HG03378 (cell line): ENCODE data around the gene NUP210.

Experiments
- ATAC-seq: cut with Tn5 transposase; IDR thresholded peaks from one replicate; pipeline ENCODE4 v1.9.1; 2021; ENCODE audit warnings: mild to moderate bottlenecking, moderate library complexity; ENCODE audit not compliant: unreplicated experiment

NUP210 gene

DNA sequence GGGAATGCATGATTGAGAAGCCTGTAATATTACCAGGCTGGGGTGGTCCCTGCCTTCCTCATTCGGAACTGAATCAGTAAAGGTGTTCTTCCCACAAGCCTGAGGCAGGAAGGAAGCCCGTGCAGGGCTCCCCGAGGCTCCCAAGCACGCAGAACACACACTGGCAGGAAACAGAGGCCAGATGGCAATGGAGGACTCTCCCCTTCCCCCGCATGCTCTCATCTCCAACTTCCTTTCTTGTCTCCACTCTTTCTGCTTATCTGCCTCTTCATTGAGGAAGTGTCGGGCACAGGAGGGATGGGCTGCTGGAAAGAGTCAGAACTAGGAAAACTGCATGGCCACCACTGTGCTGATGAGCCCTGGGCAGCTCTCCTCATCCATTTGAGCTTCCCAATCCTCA is 123.5 kb downstream of the NUP210 start:
- ATAC-seq: no peak

DNA sequence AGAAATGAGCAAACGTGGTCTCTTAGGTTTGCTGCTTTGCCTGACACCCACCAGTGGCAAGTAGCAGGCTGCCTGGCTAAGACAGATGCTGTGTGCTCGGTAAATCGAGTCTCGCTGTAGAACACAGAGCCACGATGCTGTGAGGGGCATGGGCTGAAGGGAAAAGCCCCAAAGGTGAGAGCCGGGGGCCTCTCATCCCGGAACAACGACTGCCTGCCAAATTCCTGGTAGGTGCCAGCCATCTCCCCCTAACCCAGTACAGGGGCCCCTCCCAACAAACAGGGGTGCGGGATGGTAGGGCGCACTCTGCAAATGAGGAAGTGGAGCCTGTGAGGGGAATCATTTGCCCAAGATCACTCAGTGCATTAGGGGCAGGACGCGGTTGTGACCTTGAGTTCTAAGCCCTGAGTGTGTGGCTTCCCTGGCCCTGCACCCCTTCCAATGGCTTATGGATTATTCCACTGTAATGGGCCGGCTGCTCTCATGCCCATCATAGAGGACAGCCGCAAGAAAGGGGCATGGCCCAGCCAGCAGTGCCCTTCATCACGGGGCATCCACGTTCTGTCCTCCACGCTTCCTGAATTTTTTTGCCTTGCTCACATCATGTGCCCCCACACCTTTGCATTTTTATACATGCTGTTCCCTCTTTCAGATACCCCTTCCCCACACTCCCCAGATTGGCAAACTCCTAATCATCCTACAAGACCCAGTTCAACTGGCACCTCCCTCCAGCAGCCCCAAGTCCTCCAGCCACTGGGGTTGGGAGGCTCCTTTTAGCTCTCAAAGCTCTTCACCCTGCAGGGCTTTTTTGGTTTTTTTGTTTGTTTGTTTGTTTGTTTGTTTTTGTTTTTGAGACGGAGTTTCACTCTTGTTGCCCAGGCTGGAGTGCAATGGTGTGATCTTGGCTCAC is 125.4 kb downstream of the NUP210 start:
- no peak for ATAC-seq

DNA sequence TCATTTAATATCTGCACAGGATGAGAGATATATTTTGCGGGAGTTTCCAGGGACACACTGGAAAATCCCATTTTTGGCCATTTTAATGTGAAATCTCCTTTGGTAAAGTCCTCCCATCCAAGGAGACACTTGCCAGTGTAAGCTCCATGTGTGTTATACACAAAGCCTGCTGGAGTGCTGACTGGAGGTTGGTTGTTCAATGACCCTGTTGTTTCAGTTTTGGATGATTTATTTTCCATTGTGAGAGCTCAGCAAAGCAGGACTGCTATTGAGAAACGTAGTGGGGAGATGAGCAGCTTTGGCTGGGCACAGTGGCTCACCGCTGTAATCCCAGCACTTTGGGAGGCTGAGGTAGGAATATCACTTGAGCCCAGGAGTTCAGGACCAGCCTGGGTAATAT is 127.7 kb downstream of the NUP210 start:
- ATAC-seq: no peak

DNA sequence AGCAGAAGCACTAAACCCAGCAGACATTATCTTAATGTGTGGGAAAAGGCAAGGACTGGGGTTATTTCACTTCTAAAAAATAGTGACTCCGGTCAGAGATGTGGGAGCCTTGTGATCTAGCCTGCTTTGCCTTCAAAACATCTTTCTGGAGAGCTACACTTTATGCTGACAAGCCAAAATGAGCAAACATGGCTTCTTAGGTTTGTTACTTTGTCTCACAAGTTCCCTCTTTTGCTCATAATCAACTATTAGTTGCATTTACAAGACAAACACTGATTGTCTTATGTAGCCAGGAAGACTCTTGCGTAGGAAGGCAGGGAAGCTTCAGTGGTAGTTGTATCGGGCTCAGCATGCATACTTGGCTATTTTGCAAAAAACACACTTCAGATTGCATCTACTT is 129.2 kb downstream of the NUP210 start:
- no peak for ATAC-seq

DNA sequence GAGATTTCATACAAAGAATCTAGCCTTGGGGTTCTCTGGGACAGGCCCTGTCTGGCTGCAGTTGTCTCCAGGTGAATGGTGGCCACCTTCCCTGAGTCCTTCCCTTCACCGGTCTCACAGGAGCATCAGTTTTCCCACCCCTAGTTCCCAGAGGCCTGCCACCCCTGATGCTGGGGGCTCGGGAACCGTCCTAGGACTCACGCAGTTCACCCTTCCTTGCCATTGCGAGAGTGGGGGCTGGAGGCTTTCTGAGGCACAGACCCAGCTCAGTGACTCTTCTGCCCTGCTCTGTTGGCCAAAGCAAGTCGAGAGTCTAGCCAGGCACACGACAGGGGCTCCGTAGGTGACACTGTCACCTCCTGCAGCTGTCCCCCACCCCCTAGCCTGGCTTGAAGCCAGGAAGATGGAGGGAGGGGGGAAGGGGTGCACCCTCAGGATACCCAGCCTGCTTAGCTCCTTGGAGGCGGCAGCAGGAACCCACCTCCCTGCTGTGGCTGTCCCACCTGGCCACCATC is 130.3 kb downstream of the NUP210 start:
- no peak for ATAC-seq

DNA sequence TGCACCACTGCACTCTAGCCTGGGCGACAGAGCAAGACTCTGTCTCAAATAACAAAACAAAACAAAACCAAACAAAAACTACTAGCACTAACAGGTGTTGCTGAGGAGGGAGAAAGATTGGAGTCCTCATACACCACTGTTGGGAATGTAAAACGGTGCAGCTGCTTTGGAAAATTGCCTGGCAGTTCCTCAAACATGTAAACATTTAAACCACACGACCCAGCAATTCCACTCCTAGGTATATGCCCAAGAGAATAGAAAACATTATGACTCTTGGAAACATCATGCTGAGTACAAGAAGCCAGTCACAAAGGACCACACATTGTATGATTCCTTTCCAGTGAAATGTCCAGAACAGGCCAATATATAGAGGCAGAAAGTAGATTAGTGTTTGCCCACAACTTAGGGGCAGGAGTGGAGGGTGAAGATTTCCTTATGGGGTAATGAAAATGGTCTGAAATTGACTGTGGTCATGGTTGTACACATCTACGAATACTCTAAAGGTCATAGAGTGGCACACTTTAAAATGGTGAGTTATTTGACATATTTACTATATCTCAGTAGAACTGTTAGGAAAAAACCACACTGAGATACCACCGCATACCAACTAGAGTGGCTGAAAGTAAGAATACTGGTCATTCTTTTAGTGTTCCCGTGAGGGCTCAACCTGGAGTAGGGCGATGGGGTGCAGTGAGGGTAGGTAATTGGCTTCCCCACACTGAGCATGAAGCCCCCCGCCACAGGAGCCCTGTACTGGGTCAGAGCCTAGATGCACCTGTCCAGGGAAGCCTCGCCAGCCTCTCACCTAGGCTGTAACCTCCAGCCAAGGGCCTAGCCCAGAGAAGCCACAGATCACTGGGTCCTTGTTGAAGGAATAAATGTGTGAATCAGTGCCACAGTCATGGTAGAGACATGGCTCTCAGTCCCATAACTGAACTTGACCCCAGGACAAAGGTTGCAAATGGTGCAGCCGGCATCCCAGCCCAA is 131.1 kb downstream of the NUP210 start:
- ATAC-seq: no peak

DNA sequence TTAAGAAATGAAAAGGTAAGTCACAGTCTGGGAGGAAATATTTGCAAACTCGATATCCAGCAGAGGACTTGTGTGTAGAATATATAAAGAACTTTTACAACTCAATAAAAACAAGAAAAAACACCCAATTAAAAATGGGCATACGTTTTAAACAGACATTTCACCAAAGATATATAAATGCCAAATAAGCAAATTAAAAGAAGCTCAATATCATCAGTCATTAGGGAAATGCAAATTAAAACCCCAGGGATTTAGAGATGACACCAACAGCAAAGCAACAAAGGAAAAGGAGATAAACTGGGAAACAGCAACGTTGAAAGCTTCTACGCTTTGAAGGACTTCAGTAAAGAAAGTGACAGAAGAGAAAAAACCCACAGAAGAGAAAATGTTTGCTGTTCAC is 132.3 kb downstream of the NUP210 start:
- no peak for ATAC-seq

DNA sequence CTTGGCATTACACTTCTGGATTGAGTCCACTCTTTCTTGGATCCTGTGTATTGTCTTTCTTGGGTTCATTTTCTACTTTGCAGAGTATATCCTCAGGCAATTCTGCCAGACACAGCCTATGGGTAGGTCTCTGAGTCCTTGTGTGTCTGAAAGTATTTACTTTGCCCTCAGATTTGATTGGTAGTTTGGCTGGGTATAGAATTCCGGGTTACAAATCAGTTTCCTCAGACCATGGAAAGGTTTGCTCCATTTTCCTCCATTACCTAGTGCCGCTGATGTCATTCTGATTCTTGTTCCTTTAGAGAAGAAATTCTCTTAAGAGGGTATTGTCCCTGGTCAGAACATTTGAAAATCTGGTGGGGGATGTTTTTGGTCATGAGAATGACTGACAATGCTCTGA is 133.2 kb downstream of the NUP210 start:
- no peak for ATAC-seq

DNA sequence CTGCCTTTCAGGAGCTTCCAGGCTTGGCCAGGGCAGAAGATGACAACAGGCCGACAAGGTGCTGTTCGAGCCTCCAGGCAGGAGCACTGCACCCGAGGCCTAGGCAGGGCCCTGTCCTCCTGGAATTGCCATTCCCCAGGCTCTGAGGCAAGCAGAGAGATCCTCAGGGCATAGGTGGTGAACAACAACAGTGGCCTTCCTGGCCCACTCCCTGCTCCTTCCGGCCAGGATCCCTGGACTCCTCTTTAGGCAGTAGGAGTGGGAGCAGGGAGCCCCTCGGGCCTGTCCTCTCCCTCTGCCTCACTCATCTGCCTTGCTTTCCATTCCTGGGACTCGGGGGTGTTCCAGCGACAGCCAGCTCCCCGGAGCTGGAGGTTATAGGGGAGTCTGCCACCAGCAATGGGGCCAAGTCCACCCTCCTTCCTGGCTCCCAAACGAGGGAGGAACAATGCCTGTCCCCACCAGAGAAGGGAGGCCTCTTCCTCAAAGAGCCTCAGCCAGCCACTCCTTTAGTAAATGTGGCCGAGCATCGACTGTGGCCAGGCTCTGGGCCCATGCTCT is 135.0 kb downstream of the NUP210 start:
- ATAC-seq: no peak

DNA sequence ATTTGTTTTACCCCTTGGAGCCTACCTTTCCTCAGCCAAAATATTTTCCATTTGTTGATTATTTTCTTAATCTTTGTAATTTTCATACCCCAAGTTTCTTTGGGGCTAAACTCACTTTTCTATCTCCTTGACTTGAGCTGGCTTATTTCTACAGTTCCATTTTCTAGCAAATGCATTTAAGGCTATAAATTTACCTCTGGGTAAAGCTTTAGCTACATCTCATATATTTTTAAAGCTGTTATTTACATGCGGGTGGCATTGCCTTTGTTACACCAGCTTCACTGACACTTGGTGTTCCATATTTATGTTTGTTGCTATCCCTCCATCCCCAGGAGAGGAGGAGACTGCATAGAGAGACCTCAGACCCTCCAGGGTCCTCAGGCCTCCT is 136.3 kb downstream of the NUP210 start:
- ATAC-seq: no peak

DNA sequence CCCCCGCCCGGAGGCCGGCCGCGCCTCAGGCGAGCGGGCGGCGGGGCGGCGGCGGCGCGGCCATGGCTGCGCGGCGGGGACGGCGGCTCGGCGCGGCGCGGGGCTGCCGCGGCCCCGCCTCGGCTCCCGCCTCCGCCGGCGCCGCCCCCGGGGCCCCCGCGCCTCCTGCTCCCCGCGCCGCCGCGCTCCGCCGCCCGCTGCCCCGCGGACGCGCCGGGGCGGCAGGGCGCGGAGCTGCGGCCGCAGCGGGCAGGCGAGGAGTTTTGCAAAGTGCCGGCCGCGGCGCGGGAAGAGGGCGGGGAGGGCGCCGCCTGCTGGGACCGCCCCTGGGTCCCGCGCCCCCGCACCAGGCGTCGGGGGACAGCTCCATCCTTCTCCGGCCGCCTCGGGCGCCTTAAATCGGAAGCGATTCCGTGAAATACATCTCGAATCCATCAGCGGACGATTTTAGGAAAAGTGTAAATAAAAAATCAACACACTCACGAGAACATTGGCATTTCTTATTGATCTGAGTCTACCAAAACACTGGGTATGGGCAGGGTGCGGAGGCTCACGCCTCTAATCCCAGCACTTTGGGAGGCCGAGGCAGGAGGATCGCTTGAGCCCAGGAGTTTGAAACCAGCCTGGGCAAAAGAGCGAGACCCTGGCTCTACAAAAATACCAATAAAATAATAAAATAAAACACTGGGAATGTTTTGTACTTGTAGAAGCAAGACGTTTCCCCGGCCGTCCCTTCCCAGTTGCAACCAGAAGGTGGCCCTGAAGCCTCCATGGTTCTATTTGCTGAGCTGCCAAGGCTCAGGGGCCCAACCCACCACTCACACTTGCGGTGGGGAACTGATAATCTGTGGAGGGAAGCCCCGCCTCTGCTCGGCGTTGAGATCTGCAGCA is 136.9 kb downstream of the NUP210 start:
- no peak for ATAC-seq

DNA sequence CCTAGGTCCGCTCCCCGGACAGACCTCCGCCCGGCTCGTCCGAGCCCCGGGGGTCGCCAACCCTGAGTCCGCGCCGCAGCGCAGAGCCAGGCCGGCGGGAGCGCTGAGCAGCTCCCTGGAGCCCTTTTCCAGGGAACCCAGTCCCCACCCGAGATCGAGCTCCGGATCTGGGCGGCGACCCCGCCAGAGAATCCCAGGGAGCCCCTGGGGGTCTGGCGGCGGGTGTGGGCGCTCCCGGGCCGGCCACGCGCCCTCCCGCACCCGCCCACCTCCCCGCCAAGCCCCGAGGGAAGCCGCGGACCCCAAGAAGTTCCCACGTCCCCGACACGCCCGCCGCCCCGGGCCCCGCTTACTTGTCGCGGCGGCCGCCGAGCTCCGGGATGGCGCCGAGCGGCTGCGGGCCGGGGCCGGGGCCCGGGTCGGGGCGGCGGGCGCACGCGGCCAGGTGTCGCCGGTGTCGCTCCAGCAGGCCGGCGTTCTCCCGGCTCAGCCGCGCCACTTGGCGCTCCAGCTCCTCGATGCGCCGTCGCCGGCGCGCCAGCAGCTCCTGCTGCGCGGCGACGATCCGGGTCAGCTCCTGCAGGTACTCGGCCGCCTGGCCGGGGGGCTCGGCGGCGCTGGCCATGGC is 137.7 kb downstream of the NUP210 start:
- ATAC-seq: no peak

DNA sequence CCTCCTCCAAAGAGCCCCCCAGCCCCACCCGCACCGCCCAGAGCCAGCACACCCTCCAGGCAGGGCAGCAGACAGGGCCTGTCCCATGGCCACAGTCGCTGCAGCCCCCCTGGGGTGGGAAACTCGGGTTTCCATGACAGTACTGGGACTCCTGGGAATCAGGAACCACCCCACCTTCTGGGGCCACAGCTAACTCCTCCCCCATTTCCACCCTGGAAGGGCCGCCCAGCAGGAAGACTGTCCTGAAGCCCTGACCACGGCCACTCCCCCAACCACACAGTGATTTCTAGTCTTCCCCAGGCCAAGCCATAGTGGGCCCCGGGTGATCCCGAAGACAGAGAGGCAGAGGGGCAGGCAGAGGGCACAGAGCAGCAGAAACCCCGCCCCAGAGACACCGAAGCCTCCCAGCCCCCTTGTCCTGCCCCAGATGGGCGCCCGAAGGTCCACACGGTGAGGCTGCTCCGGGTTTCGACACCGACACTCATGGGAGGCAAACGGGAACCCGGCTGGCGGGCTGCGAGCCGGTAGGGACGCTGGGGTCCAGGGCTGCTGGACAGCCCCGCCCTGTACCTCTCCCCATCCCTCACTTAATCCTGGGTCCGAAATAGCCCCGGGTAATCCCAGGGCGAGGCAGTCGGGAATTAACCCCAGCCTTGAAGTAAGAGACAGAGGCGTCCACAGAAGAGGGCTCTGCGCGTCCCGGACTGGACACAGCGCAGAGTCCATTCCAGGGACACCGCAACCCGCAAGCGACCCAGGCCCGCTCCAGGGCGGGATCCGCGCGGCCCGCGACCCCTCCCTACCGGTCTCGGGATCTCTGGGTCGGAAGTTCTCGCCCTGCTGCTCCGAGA is 138.4 kb downstream of the NUP210 start:
- no peak for ATAC-seq

DNA sequence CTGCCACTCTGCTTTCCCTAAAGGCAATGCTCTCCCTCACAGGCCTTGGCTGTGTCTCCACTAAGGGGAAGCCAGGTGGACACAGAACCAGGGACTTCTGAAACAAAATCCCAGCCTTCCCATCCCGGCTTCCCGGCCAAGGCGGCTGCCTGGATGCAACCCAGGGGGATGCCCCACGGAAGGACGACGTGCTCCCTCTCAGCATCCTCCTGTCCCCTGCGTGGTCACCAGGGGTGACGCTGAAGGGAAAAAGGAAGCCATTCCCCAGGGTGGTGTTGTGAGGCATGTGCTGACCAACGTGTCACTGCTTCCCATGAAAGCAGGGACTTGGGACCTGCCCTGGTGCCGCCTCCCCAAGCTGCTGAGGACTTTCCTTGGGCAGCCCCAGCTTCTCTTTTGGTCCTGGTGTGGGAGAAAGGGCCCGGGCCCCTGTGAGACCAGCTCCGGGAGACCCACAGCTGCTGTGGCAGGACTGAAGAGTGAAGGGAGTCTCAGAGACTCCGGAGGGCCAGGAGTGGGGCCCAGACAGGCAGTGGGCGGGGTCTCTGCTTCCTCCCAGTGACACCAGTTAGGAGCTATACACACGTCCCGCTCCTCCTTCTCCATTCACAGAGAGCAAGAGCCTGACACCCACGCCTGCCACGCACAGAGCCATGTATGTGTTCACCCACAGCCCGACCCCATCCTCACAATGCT is 139.2 kb downstream of the NUP210 start:
- ATAC-seq: no peak

DNA sequence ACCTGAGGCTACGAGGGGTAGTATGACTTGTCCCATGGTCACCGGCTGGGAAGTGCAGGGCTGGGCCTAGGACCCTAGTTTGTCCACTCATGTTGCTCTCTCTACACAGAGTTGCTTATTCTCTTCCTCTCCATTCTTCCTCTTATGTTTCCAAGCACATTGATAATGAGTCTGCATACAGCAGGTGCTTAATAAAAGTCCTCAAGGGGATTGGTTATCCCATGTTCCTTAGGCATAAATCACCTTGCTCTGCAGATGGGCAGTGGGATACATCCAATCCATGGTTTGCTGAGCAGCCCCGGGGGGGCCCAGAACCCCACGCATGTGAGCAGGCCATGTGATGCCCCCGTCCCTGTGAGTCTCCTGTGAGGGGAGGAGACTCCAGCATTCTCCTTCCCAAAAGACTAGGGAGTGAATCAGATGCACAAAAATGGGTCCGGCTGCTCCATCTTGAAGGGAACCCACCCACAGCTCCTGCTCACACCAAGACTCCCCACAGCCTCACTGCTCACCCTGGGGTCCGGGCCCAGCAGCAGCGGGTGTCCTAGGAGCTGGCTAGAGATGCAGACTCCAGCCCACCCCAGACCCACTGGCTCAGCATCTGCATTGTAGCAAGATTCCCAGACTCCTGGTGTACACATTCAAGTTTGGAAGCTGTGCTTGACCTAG is 139.9 kb downstream of the NUP210 start:
- ATAC-seq: no peak

DNA sequence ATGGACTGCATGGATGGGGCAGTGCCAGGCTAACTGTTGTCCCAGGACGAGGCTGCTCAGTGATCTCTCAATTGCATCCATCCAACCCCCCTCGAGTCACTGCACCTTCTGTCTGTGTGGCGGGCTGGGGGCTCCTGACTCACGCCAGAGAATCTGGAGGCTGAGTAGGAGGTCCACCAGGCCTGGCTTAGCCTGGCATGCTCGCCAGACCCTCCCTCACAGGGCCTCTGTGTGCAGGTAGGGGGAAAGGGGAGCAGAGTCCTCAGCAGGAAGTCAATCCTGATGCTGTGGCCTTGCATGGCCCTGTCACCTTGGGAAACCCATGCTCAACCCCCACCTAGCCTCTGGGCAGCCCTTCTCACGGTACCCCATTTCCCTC is 140.6 kb downstream of the NUP210 start:
- no peak for ATAC-seq

DNA sequence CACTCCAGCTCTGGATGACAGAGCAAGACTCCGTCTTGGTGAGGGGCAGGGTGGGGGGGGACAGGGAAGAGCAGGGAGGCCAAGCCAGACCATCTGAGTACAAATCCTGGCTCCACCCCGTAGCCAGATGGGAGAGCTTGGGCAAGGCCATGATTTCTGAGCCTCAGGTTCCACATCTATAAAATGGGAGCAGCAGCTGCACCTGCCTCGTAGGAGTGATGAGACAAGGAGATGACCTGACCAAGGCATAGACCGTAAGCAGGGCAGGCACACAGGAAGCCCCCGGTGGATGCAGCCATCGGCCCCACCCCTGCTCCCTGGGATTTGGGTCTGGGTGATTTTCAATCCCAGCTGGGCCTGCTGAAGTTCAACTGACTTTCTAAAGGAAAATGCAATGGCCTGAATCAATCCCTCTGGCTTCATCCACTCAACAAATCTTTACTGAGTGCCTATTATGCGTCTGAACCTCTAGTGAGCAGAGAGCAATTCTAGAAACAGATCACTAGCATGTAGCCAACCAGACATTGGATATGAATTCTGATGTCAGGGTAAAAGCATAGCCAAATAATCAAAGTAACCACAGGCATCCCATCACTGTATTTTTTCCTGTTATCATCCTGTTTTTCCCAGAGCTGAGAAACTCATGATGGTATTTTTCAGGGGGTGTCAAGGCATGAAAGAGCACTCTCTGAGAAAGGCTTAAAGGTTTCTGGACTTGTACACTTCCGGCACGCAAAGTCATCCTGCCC is 141.2 kb downstream of the NUP210 start:
- ATAC-seq: no peak
